H54 (cell line): Measurements from ENCODE around the gene MACO1.
A peak's percentile ranks its signal among the peaks of the same experiment; 100 is the strongest.

Experiments used
- DNase-seq: peaks from one replicate; pipeline ENCODE4 v3.0.0; 2011; ENCODE audit warnings: low spot score, mixed read lengths; ENCODE audit not compliant: insufficient read length
- FAIRE-seq: peaks from 3 replicates; lab custom pipeline; 2011; peaks lifted over from hg19 to GRCh38; lab: Jason Lieb, UNC
- POLR2A ChIP-seq: IDR thresholded peaks from 2 replicates; pipeline ENCODE4 v1.6.1; 2011; ENCODE audit warnings: low read depth, mild to moderate bottlenecking, low read length

Gene MACO1

DNA sequence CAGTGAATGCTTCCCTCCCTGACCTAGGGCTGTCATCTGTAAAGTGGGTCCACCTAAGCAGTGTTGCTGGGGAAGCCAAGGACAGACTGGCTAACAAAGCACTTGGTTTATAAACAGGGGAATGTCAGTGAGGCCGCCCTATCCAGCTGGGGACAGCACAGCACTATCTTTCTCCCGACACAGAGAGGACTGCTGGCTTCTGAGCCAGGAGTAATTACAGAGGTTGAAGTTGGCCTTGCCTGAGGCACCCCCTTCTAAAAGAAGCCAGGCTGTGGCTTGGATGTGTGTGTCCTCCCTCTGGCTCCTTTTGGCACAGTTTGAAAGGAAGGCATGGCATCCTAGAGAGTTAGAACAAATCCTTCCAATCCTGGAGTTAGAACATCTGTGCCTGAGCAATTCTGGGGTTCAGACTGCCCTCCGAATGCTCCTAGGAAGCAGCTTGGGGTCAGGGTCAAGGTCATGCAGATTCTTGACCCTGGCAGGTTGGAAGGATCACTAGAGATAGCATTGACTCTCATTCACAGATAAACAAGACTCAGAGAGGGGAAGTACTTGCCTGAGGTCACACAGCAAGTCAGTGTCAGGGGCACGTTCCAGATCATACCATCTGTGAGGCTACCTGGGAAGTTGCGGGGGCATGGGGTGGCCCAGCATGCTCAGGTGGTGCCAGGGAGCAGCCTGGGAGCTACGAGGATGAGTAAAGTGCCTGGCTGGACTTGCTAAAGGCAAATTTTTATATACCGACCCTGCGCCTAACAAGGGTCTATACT is 111.4 kb downstream of the MACO1 start:
- no peak for FAIRE-seq
- DNase-seq: no peak
- no peak for TF ChIP-seq POLR2A

DNA sequence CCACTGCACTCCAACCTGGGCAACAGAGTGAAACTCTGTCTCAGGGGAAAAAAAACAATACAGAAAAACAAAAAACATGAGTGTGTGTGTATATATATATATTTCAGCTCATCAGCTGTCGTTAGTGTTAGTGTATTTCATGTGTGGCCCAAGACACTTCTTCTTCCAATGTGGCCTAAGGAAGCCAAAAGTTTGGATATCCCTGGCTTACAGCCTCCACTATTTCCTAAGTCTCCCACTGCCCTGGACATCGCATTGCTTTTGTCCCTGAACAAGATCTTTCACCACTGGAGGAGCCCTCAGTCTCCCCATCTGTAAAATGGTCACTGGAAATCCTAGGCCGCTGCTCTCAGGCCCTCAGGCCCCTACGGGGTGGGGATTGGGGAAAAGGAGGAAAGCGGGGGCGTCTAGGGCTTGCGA is 112.3 kb downstream of the MACO1 start:
- TF ChIP-seq POLR2A: no peak
- FAIRE-seq: no peak
- DNase-seq: no peak

DNA sequence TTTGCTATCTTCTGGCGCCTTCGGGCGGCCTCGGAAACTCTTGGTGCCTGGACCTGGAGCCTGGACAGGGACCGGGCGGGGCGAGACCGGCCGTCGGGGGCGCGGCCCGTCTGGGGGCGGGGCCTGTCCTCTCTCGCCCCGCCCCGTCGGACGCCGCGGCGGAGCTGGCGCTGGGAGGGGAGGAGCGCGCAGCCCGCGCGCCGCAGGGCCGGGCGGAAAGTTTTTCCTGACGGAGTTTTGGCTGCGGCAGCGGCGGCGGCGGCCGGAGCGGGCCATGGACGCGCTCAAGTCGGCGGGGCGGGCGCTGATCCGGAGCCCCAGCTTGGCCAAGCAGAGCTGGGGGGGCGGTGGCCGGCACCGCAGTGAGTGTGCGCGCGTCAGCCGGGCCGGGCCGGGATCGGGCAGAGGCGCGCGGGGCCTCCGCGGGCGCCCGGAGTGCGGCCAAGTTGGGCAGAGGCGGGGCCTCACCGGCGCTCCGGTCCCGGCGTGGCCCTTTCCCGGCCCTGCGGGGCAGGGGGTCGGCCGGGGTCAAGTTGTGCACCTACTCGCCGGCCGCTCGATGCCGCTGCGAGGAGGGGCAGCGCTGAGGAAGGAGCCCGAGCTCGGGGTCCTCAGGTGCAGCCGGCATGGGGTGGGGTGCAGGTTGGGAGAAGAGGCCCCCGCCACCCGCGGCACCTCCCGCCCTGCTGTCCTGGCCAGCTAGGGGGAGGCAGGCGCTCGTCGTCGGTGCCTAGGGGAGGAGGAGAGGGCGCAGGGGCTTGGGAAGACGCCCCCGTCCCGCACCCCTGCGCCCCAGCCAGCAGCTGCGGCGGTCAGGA is 112.9 kb downstream of the MACO1 start, which contains the start of gene LDLRAP1:
Gene LDLRAP1 (plus strand): TSS at position 182 of the 818 bp plus-strand sequence. CDS start 93 bp downstream, at position 275.
- FAIRE-seq: no peak
- peak; percentile 61 for DNase-seq
- peak; percentile 54 for TF ChIP-seq POLR2A

DNA sequence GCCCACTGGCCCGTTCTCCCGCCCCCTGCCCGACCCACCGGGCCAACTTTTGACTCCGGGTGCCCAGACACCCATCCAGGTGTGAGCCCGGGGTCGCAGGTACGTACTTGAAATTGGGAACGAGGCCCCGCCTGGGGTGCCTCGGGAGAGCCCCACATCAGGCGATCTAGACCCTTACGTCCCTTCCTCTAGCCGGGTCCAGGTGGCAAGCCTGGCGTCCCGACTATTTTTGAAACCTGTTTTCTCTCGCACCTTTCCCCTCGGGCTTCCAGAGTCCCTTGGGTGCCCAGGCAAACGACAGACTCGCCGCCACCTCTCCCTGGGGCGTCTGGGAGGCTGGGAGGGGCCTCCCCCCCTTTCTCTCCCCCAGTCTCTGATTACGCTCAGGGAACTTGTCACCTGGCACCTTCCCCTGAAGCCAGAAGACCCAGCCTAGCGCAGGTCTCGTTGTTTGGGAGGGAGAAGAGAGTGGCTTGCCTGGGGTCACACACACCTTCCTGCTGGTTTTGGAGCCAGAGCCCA is 113.6 kb downstream of the MACO1 start:
- no peak for FAIRE-seq
- DNase-seq: no peak
- no peak for TF ChIP-seq POLR2A

DNA sequence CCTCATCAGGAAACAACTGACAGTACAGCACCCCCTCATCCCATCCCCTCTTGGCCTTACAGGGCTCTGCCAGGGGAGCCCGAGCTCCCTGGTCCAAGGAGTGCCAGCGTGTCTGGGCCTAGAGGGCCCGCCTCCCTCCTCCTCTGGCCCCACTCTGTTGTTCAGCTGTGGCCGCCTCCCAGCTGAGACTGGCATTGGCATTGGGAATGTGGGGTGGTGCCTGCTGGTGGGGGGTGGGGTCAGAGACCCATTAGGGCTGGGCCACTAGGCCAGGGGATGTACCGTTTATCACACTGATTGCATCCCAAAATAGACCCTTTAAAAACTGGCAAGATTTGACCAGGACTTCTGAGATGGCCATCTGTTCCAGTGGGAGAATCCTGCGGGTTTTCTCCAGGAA is 114.1 kb downstream of the MACO1 start:
- DNase-seq (peak; percentile 39), FAIRE-seq (no peak)
- no peak for TF ChIP-seq POLR2A

DNA sequence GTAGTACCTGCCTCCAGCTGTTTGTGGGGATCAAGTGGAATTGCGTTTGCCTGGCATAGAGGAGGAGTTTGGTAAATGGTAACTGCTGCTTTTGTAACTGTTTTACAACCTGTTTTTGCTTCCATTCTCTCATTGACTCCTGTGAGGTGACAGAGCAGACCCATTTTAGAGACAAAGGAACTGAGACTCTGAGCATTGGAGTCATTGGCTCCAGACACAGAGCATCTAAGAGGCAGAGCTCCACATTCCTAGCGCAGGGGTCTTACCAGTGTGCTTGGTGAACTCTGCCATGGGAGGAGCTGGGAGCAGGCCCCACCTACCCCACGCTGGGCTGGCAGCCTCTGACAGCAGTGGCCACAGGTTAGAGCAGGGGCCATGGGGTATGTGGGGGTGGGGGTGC is 115.1 kb downstream of the MACO1 start:
- no peak for FAIRE-seq
- TF ChIP-seq POLR2A: no peak

DNA sequence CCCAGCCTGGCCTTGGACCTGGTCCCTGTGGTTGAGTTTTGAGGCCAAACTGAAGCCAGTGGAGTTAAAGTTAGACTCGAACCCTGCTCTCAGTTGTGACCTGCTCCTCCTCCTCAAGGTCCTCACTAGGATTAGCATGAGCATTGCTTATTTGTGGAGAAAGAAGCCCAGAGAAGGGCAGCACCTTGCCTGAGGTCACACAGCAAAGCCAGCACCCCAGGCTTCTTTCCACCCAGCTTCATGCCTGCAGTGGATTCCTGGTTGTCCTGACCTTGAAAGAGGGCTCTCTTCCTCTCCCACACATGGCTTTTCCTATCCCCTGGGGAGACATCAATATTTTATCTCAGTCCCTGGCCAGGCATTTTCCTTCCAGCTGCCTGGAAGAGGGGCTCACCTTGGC is 115.5 kb downstream of the MACO1 start:
- DNase-seq (no peak), FAIRE-seq (no peak)
- TF ChIP-seq POLR2A: no peak

More for the DNA sequence above, 115.1 kb downstream of the MACO1 start:
- DNase-seq: no peak

DNA sequence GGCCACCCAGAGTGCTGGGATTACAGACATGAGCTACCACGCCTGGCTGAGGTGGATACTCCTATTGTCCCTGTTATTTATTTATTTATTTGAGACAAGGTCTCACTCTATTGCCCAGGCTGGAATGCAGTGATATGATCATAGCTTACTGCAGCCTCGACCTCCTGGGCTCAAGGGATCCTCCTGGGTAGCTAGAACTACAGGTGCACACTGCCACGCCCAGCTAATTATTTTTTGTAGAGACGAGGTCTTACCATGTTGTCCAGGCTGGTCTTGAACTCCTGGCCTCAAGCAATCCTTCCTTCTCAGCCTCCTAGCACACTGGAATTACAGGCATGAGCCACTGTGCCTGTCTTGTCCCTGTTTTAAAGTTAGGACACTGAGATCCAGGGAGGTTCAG is 117.9 kb downstream of the MACO1 start:
- FAIRE-seq: no peak
- no peak for TF ChIP-seq POLR2A

DNA sequence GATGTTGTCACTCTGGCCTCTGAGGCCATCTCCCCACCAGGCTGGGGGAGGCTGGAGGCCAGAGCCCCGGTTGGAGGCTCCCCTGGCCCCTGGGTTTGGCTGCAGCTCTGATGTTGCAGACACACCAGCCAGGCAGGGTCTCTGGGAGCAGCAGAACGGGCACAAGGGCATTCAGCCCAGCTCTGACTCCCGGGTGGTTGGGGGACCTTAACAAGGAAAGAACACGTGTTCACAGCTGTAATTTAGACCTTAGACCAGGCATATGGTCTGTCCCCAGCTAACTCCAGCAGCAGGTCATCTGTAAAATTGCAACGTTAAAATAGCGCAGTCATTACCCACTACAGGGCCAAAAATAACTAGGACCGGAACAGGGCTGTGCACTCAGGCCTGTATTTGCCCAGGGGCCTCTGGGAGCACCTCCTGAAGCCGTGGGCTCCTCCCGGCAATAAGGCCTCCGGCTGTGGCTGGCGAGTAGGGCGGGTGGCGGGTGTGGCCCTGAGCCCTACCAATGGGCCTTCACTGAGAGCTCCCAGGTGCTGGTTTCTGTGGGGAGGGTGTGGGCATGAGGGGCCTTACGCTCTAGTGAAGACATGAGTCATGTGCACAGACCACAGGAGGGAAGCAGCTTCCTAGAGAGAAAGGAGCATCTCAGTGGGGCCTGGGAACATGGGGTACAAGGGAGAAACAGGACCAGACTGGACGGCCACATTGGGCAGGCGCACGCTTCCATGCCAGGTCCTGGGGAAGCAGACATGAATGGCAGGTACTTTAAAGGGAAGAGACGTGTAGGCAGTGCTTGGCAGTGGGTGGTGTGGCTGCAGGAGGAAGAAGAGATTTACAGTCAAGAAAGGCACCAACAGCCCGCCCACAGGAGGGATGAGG is 118.8 kb downstream of the MACO1 start:
- TF ChIP-seq POLR2A: no peak
- FAIRE-seq (peak; percentile 73), DNase-seq (peak; percentile 79)

More for the DNA sequence above, 117.9 kb downstream of the MACO1 start:
- no peak for DNase-seq
